GM20000 (cell line): ENCODE data around the gene HIVEP3.

ENCODE experiments used
- DNase-seq: peaks from one replicate; pipeline ENCODE4 v3.0.0; 2012; ENCODE audit warnings: low spot score
- TF ChIP-seq, protein P1 (sequence below): IDR thresholded peaks from 2 replicates; pipeline ENCODE4 v1.5.1; 2012; ENCODE audit warnings: mild to moderate bottlenecking, control low read depth; ENCODE audit errors: extremely low read depth, missing control alignments

The HIVEP3 gene

DNA sequence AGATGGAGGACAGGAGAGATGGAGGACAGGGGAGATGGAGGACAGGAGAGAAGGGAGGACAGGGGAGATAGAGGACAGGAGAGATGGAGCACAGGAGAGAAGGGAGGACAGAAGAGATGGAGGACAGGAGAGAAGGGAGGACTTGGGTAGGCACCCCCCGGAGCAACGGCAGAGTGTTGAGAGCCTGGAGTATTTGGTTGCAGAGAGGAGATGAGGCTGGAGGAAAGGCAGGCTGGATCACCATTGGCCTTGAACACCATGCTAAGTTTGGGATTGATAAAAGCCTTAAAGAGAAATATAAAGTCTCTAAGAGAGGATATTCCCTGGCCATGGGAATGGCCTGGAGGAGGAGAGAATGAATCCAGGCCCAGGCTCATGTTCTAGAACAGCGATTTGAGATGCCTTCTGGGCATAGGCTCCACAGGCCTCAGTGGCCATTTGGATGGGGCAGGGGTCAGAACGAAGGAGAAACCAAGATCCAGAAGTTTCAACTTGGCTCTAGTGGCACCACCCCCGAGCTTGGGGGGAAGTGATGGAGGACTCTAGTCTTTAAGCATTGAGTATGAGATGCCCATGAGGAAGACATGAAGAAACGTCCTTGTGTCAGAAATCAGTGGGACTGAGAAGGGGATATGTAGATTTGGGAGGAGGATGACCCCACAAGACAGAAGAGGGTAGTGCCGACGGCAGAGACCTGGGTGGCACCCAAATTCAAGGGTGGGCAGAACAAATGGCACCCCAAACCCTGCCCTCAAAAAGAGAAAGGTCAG is 386.3 kb downstream of the HIVEP3 start:
- TF ChIP-seq, protein P1, sequence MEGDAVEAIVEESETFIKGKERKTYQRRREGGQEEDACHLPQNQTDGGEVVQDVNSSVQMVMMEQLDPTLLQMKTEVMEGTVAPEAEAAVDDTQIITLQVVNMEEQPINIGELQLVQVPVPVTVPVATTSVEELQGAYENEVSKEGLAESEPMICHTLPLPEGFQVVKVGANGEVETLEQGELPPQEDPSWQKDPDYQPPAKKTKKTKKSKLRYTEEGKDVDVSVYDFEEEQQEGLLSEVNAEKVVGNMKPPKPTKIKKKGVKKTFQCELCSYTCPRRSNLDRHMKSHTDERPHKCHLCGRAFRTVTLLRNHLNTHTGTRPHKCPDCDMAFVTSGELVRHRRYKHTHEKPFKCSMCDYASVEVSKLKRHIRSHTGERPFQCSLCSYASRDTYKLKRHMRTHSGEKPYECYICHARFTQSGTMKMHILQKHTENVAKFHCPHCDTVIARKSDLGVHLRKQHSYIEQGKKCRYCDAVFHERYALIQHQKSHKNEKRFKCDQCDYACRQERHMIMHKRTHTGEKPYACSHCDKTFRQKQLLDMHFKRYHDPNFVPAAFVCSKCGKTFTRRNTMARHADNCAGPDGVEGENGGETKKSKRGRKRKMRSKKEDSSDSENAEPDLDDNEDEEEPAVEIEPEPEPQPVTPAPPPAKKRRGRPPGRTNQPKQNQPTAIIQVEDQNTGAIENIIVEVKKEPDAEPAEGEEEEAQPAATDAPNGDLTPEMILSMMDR: no peak
- DNase-seq: no peak

DNA sequence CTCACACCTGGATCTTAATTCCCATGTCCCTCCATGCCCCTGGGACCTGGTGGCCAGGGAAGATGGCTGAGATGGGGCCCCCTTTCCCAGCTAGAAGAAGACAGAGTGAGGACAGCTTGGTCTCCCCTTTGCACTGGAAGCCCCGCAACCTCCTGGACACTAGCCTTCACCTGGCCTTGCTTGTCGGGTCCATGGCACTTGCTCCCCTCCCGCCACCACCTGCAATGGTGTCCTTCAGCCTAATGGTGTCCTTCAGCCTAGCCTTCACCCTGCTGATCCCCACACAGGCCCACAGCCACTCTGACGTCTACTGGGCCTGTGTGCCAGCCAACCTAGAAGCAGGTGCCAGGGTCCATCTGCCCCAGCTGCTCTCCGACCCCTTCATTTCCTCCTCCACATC is 388.3 kb downstream of the HIVEP3 start:
- TF ChIP-seq, protein P1: no peak
- DNase-seq: no peak

DNA sequence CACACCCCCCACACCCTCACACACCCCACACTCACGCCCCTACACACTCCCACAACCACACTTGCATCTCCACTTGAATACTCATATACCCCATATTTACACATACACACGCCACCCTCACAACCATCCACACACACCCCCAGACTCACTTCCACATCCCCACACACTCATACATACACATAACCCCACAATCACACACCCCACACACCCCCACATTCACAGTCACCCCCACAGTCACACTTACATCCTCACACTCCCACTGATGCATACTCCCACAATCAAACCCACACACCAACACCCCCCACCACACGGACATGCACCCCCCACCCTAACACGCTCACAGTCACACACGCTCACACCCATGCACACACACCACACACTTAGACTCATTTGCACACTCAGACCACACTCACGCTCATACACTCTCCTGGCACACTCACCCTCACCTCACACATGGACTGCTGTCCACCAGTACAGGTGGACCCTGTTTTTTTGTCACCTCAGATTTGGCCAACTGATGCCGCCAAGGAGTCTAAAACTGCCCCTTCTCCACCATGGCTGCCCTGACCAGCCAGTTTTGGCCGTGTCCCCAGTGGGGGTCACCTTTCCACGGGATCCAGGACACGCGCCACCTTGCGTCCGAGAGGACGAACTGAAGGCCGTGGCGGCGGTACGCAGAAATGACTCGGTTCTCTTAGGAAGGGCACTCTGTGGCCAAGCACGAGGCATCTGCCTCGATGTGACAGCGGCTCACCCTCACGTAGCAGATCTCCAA is 388.9 kb downstream of the HIVEP3 start:
- DNase-seq: no peak
- TF ChIP-seq, protein P1: no peak

DNA sequence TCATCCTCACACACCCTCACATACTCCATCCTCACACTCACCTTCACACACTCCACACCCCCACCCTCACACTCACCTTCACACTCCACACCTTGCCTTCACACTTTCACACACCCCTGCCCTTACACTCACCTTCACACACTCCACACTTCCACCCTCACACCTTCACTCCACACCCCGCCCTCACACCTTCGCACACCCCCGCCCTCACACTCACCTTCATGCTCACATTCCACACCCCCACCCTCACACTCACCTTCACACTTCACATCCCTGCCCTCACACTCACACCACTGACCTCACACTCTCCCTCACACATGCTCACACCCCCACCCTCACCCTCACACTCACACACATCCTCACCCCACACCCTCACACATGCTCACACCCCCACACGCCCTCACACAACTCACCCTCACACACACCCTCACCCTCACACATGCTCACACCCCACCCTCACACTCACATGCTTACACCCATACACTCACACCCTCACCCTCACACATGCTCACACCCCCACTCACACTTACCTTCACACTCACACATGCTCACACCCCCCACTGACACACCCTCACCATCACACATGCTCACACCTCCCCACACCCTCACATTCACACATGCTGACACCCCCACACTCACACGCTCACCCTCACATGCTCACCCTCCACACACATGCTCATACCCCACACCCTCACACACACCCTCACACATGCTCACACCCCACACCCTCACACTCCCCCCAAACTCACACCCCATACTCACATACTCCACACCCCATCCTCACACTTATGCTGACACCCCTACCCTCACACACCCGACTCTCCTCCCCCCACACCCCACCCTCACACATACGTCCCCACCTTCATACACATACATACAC is 389.8 kb downstream of the HIVEP3 start:
- TF ChIP-seq, protein P1: no peak
- no peak for DNase-seq

DNA sequence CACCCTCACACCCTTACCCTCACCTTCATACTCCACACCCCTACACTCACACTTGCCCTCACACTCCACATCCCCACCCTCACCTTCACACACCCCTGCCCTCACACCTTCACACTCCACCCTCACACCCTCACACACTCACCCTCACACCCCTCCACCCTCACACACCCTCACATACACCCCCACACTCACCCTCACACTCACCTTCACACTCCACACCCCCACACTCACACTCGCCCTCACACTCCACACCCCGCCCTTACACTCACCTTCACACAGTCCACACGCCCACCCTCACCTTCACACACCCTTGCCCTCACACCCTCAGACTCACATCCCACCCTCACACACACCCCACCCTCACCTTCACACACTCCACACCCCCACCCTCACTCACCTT is 390.6 kb downstream of the HIVEP3 start:
- DNase-seq: no peak
- TF ChIP-seq, protein P1: no peak

DNA sequence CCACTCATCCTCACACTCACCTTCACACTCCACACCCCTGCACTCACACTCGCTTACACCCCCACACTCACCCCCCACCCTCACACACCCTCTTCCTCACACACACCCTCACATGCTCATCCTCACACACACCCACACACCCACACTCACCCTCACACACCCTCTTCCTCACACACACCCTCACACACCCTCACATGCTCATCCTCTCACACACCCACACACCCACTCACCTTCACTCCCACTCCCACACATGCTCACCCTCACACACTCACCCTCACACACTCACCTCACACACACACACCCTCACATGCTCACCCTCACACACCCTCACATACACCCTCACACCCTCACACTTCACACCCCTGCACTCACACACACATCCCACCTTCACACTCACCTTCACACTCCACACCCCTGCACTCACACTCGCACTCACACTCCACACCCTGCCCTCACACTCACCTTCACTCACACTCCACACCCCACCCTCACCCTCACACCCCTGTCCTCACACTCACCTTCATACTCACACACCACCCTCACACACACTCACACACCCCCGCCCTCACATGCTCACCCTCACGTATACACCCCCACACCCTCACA is 391.7 kb downstream of the HIVEP3 start:
- no peak for DNase-seq
- TF ChIP-seq, protein P1: no peak
